Activated CD4-positive, CD25-positive, alpha-beta regulatory T cell treated with anti-CD3 and anti-CD28 coated beads, Interleukin-2, amount 50 U/mL, for 24 hours (primary cell): ENCODE measurements around the gene MAPK13.

Source experiments
- ATAC-seq, 2 donors: fragments of 150-1000 bp; cut with Tn5 transposase; one replicate each; pipeline ENCODE4 v1.10.0; 2021; ENCODE audit warnings: mild to moderate bottlenecking in 1 of 2, moderate library complexity in 1 of 2

MAPK13 gene

GRCh38 chr6:36155662-36156061, 25.3 kb downstream of the MAPK13 start:
- no peak for ATAC-seq

DNA sequence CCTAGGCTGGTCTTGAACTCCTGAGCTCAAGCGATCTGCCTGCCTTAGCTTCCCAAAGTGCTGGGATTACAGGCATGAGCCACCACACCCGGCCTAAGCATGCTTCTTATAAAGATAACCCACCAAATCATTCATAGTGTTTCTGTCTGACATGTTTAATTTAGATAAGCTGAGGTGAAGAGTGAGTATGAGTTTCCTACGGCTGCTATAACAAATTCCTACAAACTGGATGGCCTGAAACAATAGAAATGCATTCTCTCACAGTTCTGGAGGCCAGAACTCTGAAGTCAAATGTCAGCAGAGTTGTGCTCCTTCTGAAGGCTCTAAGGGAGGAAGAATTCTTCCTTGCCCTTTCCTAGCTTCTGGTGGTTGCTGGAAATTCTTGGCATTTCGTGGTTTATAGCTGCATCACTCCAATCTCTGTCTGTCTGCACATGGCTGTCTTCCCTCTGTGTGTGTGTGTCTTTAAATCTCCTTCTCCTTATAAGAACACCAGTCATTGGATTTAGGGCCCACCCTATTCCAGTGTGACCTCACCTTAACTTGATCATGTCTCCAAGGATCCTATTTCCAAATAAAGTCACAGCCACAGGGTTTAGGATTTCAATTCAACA, 29.9 kb downstream of the MAPK13 start:
- ATAC-seq = no peak

DNA sequence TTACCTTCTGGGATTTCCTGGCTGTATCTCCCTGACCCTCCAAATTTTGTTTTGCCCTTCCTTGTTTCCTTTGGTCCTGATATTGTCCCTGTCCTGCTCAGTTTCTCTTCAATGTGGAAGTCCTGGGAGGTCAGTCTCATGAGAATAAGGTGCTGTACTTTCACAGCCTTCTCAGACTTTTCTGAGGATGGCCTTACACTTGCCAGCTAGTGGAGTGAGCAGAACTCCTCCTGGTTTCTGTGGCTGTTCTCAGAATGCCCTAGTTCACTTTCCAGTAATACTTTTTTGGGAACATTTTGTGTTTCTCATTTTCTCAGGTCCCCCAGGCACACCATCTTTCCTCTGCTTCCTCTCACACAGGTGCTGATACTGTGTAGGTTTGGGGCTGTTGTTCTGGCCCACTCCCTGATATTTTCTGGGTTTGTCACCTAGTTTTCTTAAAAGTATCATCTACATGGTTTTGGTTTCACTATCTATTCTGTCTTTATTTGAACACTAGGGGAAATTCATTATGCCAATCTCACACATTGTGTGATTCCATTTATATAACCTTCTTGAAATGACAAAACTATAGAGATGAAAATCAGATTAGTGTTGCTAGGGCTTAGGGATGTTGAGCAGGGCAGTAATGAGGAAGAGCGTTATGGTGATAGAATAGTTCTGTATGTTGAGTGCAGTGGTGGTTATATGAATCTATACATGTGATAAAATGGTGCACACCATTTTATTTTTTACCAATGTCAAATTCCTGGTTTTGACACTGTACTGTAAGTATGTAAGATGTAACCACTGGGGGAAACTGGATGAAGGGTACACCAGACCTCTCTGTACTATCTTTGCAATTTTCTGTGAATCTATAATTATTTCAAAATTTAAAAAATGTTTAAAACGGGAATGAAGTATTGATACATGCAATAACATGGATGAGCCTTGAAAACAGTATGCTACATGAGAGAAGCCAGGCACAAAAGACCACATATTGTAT, 39.0 kb downstream of the MAPK13 start:
- peak; percentile 72 to 73 for ATAC-seq

DNA sequence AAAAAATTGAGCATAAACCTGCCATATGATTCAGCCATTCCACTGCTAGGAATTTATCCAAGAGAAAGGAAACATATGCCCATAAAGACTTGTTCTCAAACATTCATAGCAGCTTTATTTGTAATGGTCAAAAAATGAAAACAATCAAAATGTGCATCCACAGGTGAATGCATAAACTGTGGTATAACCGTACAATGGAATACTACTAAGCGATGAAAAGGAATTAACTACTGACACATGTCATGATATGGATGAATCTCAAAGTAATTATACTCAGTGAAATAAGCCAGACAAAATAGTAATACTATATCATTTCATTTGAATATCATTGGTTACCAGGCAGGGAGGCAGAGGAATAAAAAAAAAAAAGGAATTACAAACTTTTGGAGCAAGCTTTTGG, 40.4 kb downstream of the MAPK13 start:
- ATAC-seq = no peak

DNA sequence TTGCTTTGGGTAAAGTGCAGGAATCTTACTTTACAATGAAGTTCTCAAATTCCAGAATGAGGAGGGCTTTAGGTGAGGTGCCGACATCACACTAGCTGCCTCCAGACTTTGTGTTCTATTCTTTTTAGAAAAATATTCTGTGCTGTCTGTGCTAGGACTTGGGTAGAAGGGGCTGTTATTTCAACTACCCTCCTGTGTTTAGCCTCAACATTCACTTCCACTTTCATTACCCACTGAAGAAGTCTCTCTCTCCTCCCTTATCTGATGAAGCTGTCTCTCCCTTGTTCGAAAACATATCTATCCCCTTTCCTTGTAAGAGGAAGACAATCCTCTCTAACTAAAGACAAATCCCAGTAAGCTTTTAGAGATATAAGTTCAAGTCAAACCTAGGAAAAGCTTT, 41.3 kb downstream of the MAPK13 start:
- ATAC-seq = no peak

DNA sequence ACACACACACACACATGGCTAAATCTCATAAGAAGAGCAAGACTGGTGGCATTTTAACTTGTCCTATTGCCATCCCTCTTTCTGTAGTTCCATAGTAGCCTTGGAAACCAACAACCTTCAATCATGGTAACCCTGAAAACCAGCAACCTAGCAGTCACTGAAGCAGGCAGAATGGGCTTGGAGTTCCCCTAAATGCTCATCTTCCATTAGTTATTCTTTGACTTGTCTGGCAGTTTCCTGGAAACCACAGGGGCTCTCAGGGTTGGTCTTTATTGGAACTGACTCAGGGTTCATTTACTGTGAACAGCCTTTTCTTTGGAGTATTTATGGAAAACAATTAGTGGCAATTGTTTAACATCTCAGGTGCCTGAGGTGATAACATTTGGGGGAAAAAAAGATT, 46.9 kb downstream of the MAPK13 start:
- peak; percentile 44 to 66 for ATAC-seq

DNA sequence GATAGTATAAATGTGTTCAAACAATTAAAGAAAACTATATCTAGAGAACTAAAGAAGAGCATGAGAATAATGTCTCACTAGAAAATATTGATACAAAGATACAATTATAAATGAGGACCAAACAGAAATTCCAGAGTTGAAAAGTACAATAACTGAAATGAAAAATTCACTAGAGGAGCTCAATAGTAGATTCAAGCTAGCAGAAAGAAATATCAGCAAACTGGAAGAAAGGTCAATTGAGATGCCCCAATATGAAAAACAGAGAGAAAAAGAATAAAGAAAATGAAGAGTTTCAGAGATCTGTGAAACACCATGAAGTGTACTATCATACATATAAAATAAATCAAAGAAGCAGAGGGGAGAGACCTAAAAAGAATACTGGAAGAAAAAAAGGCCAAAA, 48.2 kb downstream of the MAPK13 start:
- no peak for ATAC-seq

DNA sequence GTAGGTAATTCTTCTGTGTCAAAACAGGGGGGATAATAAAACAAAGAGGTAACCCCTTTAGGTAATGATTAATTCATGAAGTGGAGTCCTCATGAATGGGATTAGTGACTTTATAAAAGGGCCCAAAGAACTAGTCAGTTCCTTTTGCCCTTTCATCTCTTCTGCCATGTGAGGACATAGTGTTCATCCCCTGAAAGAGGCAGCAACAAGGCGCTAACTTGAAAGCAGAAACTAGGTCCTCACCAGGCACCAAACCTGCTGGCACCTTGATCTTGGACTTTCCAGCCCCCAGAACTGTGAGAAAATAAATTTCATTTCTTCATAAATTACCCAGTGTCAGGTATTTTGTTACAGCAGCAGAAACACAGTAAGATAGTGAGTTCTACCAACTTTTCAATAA, 49.8 kb downstream of the MAPK13 start:
- ATAC-seq = no peak

- no peak for ATAC-seq
These were observed 54.0 kb downstream of the MAPK13 start for GRCh38 chr6:36184311-36184710.

GRCh38 chr6:36186199-36186598, 55.9 kb downstream of the MAPK13 start:
- no peak for ATAC-seq

- ATAC-seq = no peak
These were observed 57.1 kb downstream of the MAPK13 start for GRCh38 chr6:36187446-36187845.
